Left colon (tissue), 2 donors: ENCODE measurements around the gene GOLGA6L2. TPM values are rescaled to one million over a fixed set of nuclear protein-coding genes. Genes with fewer than 3 reads are reported as not detected.

Source experiments
- ATAC-seq: fragments of 200-7000 bp; cut with Tn5 transposase; one replicate; pipeline ENCODE4 v1.9.1; 2020; ENCODE audit warnings: mild to moderate bottlenecking, moderate library complexity
- DNase-seq, 2 donors: peaks; one replicate each; pipeline ENCODE4 v3.0.0-alpha.2; 2020
- intact Hi-C, 2 donors: fragments of 100-400 bp; cut with DNase I in 1 of 2; cut with micrococcal nuclease in 1 of 2; formaldehyde crosslinking; loops; one replicate each; pipeline versions ENCODE4 v1.11.2 to v1.14.0; 2022; cut with DNase I, micrococcal nuclease
- long read RNA-seq: library from polyadenylated mRNA; unstranded; transcript quantifications from one replicate; pipeline ENCODE4 v2.0.0, GENCODE V29; 2021
- total RNA-seq, 2 donors: library from RNA; stranded (reverse); fragmentation: NEBNext Ultra II Directional; extraction: Animal tissue kit (Norgen Biotek cat#: 25700); gene quantifications; one replicate each; pipeline ENCODE4 v1.2.1, GENCODE V29; 2021
- donor health status: DM: no; HTN: no; CAD: no.
- donor health status: DM: yes; HTN: yes; CAD: no.

The GOLGA6L2 gene, protein sequence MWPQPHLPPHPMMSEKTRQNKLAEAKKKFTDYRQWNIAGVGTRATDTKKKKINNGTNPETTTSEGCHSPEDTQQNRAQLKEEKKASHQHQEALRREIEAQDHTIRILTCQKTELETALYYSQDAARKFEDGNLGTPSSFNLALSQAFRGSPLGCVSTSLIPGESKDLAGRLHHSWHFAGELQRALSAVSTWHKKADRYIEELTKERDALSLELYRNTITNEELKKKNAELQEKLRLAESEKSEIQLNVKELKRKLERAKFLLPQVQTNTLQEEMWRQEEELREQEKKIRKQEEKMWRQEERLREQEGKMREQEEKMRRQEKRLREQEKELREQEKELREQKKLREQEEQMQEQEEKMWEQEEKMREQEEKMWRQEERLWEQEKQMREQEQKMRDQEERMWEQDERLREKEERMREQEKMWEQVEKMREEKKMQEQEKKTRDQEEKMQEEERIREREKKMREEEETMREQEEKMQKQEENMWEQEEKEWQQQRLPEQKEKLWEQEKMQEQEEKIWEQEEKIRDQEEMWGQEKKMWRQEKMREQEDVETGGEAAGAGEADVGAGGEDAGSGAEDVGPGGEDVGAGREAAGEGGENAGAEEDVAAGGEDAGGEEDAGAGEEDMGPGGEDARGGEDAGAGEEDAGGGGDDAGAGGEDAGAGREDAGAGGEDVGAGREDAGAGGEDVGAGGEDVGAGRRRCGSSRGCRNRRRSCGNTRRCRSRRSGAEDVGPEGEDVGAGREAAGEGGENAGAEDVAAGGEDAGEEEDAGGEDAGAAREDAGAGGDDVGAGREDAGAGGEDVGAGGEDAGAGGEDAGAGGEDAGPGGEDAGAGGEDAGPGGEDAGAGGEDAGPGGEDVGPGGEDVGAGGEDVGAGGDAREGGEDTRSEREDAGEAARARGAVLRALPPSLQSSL
- total RNA-seq, result not detected
- long read RNA-seq, result 0 reads

DNA sequence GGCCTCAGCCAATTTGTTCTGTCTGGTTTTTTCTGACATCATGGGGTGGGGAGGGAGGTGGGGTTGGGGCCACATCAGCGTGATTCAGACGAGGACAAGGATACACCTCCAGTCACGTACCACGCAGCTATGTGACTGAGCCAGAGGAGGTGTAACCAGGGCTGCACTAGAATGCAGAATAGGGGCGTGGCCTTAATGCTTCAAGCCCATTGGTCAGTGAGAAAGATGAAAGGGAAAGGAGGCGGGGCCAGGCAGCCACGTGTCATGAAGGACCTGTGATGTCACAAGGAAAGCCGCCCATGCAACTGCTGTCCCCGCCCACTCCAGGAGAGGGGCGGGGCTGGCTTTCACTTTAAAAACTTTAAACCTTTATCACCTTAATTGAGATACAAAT lies at the start of gene GOLGA6L2:
GOLGA6L2 (minus strand) TSS at position 137 of the 394 bp plus-strand sequence; CDS start at position 75, 62 bp downstream.
- no peak for ATAC-seq
- intact Hi-C loops, result no loop called here
- DNase-seq, result no peak

DNA sequence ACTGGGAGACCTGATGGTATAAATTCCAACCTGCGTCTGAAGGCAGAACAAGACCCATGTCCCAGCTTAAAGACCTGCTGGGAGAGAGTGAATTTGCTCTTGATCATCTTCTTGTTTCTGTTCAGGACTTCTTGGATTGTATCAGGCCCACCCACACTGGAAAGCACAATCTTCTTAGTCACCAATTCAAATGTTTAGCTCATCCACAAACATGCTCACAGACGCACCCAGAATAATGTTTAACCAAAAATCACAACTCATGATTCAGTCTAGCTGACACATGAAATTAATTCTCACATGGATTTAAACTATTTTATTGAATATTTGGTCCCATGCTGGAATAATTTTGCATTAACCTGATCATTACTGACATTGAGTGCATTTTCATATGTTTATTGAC lies 37.8 kb upstream of the GOLGA6L2 start:
- intact Hi-C loops, result no loop called here
- ATAC-seq, result no peak

DNA sequence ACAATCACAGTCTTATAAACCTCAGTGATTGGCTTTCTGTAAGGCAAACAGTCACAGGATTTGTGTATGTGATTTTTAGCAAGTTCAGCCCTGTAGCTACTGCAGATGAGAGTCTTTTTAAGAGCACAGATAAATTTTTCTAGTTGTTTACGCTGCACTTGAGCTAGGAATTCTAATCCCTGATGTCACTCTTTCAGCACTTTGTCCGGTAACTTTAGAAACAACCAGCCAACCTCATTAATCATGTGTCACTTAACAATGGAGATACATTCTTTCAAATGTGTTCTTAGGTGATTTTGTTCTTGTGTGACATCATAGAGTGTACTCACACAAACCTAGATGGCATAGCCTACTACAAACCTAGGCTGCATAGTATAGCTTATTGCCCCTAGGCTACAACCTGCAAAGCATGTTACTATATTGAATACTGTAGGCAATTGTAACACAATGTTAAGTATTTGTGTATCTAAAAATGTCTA lies 36.8 kb upstream of the GOLGA6L2 start:
- no peak for ATAC-seq
- no peak for DNase-seq
- intact Hi-C loops, result no loop called here

More for the DNA sequence above, 37.8 kb upstream of the GOLGA6L2 start:
- DNase-seq, result no peak

DNA sequence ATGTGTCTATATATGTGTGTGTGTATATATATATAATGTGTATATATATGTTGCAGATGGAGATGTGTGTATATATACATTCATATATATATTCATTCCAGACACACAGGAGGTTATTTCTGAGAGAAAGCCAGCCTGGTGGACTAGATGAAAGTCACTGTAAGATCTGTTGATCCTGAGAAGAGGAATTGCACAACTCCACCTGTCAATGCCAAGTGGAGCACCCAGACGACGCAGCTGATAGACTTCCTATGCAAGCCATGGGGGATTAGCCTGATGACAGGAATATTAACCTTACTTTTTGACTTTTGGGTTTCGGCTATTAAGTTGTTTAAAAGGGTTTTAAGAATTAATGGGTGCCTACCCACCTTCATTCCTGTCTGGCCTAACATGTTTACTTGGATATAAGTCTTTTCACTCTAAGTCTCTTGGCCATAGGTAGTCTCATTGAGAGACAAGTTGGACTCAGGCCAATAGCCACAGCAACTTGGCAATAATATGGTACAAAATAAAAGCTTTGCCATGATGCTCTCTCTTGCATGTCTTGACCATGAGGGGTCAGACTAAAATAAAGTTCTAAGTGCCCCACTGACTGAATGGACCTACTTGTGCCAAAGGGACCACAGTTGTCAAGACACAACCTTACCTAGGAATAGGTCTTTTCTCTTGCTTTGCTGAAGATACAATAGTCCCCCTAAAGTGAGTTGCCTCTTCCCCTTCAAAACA lies 35.9 kb upstream of the GOLGA6L2 start:
- DNase-seq (no peak), ATAC-seq (no peak)
- intact Hi-C loops, result no loop called here

DNA sequence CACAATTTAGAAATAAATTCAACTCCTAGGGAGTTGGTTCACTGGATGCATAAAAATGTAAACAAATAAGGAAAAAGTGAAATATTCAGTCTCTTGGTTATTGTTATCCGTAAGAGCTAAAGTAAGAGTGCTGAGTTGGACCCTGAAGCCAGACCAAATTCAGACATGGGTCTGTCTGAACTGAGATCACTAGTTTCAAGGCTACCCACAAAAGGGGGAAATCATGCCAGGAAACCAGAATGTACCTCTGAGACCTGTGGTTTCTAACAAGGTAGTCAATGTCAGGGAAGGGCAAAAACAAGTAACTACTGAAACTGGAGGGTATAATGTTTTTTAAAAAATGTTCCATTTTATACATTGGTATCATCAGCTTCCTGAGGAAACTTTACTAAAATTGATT lies 35.2 kb upstream of the GOLGA6L2 start:
- intact Hi-C loops, result no loop called here
- no peak for ATAC-seq
- DNase-seq, result no peak

DNA sequence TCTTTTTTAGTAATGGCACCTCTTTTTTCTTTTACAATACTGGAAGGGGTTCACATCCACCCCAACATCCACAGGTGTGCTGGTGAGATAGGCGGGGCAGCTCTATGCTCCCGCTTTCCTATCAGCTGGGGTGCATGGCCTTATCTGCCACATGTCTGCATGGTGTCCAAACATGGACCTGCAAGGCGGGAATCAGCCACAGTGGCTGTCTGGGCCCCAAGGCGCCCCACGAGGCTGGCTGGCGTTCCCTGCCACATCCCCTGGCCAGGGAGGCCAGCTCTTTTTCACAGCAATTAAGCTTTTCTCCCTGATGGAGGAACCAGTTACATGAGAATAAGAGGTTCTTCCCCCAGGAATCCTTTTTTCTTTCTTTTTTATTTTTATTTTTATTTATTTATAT lies 30.9 kb upstream of the GOLGA6L2 start:
- intact Hi-C loops, result no loop called here
- no peak for DNase-seq

DNA sequence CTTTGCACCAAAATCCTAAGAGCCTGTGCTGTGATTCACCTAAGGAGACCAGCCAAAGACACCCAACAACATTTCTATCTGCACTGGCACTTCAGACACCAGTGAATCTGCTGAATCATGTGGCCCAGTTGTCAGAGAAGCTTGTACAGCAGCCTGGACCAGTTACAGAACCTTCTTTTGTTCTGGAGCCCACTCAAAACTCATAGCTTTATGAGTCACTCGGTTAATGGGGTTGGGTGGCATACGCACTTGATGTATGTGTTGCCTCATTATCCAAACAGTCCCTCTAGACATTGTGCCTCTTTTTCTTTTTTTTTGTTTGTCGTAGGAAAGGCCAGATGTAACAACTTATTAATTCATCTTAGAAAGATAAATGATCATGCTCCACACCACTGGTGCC lies 25.6 kb upstream of the GOLGA6L2 start:
- no peak for DNase-seq
- ATAC-seq, result no peak
- intact Hi-C loops, result no loop called here

More for the DNA sequence above, 30.9 kb upstream of the GOLGA6L2 start:
- ATAC-seq, result no peak

DNA sequence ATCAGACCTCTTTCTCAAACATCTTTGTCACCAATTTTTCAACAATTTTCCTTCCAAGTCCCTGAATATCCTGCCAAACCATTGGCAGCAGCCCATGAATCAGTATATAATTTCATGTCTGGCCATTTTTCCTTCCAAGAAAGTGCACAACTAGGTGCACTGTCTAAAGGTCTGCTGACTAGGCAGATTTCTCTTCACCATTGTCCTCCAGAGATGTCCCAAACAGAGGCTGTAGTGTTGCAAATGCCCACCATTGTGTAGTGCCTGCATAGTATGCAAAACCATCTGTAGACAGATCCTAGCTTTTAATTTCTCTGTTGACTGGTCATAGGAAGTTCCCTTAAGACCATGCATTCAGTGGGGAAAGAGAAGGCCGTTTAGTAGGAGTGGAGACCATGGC lies 25.0 kb upstream of the GOLGA6L2 start:
- intact Hi-C loops, result no loop called here
- no peak for ATAC-seq
- DNase-seq, result no peak

DNA sequence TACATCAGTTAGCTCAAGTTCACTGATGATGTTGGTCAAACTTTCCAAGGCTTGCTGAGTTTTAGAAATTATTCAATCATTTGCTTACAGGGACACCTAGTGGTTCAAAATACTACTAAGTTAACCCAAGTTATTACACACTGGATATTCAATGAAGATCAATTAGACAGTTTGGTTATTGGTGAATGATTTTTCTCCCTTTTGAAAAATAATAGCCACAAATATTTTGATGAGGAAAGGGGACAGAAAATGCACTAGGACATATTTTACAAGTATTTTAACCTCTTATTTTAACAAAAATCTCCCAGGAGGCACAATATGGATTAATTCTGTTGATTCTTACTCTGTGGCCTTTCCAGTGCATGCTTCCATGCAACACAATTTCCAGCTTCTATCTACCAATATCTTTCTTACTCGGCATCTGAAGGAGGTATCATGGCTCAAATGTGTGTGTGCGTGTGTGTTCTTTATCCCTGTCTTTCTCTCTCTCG lies 20.1 kb upstream of the GOLGA6L2 start:
- intact Hi-C loops, result no loop called here
- DNase-seq (no peak), ATAC-seq (peak; percentile 59)

DNA sequence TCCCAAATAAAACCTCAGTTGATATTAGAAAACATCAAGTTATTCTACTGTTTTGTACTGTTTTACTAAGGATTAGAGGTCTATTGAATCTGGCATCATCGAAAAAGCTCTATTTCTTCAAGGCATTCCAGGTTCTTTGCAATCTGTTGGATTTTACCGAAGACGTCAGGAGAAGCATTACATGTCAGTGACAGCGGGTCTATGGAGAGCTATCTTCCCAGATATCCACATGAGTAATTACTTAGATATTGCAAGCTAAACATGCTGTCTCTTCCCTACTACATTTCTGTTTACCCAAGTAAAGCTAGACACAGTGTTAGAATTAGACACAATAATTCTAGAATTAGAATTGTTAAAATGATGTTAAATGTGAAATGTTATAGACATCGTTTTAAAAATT lies 10.8 kb upstream of the GOLGA6L2 start:
- intact Hi-C loops, result no loop called here
- ATAC-seq (no peak), DNase-seq (no peak)

DNA sequence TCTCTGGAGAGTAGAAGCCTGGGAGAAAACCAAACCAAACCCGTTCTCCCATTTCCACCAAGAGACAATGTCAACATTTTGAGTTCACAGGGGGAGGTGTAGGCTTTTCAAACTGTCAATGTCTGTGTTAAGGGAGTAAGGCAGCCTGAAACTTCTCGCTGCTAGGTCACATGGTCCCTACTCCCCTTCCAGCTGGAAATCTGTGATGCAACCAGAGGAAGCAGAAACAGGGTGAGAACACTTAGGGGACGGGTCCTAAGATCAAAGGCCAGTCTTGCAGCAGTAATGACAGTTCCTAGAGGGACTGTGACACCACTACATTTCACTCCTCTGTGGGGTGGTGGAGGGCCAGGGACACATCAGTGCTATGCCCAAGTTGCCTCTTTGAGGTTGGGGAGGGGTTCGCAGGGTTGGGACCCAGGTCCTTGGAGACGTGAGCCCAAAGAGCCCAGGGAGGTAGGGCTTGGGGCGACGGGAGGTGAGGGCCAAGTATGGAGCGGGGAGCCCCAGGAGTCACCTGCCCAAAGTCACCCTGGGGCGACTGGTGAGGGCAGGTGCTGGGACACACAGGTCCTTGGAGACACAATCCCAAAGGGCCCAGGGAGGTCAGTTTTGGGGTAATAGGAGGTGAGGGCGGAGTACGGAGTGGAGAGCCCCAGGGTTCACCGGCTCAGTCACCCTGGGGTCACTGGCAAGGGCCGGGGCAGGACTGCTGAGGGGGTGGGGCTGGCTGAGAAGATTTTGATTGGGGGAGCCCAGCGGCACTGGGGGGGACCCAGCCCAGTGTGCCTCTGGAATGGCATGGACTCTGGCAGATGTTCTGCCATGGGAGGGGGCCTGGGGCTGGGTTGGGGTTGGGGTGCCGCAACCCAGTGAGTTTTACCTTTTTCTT lies 582 bp downstream of the GOLGA6L2 start:
- no peak for DNase-seq
- intact Hi-C loops, result no loop called here
- no peak for ATAC-seq

DNA sequence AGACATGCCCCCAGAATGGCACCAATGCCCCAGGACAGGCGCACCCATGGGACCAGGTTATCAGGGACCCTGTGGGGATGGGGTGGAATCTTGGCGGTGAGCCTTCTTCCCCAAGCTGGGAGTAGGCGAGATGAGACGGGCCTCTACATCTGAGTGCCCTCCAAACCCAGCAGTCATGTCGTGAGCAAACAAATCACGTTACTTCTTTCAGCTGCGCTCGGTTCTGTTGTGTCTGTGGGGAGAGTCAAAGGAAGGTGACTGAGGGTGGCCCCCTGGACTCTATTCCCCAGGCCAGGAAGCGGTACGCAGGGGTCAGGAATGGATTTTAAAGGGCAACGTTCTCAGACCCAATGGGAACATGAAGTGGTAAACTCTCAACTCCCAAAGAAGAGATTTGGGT lies 2.8 kb downstream of the GOLGA6L2 start:
- intact Hi-C loops, result no loop called here
- no peak for DNase-seq
- ATAC-seq, result no peak

DNA sequence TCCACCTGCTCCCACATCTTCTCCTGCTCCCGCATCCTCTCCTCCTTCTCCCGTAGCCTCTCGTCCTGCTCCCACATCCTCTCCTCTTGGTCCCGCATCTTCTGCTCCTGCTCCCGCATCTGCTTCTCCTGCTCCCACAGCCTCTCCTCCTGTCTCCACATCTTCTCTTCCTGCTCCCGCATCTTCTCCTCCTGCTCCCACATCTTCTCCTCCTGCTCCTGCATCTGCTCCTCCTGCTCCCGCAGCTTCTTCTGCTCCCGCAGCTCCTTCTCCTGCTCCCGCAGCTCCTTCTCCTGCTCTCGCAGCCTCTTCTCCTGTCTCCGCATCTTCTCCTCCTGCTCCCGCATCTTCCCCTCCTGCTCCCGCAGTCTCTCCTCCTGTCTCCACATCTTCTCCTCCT lies 5.8 kb downstream of the GOLGA6L2 start:
- ATAC-seq, result no peak
- intact Hi-C loops, result no loop called here
- DNase-seq, result no peak

DNA sequence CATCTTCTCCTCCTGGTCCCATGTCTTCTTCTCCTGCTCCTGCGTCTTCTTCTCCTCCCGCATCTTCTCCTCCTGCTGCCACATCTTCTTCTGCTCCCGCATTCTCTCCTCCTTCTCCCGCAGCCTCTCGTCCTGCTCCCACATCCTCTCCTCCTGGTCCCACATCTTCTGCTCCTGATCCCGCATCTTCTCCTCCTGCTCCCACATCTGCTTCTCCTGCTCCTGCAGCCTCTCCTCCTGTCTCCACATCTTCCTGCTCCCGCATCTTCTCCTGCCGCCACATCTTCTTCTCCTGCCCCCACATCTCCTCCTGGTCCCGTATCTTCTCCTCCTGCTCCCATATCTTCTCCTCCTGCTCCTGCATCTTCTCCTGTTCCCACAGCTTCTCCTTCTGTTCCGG lies 6.4 kb downstream of the GOLGA6L2 start:
- ATAC-seq, result no peak
- intact Hi-C loops, result no loop called here
- DNase-seq, result no peak

DNA sequence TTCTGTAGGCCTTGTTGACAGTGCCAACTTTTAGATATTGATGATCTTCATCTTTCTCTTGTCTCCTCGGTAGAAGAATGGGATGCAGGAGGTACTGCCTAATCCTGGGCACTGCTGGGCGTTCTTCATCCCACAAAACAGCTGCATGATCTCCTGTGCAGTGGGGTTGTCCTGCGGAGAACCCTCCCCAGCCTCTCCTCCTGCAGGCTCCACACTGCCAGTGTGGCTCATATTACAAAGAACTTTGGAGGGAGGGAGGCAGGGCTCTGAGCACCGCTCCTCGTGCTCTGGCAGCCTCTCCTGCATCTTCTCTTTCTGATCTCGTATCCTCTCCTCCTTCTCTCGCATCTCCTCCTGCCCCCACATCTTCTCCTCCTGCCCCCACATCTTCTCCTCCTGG lies 7.5 kb downstream of the GOLGA6L2 start:
- no peak for ATAC-seq
- intact Hi-C loops, result no loop called here

DNA sequence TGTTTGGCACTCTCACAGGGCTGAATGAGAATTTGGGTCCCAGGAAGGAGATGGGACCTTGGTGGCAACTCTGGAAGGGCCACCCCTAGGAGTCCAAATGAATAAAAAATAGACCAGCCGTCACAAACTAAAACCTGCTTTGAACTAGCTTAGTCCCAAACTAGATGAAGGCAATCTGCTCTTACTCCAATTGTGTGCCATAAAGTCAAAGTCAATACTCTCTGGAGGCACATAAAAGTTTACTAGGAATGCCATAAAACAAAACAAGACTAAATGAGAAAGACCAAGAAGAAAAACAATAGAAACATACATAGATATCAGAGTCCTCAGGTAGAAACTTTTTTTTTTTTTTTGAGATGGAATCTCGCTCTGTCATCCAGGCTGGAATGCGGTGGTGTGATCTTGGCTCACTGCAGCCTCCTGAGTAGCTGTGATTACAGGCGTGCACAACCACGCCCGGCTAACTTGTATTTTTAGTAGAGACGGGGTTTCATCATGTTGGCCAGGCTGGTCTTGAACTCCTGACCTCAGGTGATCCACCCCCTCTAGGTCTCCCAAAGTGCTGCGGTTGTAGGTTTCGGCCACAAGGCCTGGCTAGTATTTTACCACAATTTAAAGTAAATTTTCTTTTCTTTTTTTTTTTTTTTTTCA lies 8.1 kb downstream of the GOLGA6L2 start:
- DNase-seq (peak; percentile 38 to 51), ATAC-seq (peak; percentile 91)
- intact Hi-C loops, result no loop called here

More for the DNA sequence above, 7.5 kb downstream of the GOLGA6L2 start:
- DNase-seq, result no peak

DNA sequence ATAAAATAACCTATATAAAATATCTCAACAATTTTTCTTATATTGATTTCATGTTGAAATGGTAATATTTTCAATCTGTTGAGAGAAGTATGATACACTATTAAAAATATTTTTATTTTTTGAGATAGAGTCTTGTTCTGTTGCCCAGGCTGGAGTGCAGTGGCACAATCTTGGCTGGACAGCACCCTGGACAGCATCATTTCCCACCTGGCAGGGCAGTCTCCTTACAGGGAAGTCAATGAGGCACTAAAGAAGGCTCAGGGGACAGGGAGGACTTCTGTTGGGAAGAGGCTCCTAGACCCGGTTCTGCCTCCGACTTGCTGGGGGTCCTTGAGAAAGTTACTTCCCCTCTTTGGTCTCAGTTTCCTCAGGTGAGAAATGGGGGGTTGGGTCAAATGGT lies 9.4 kb downstream of the GOLGA6L2 start:
- DNase-seq (no peak), ATAC-seq (peak; percentile 48)
- intact Hi-C loops, result no loop called here

DNA sequence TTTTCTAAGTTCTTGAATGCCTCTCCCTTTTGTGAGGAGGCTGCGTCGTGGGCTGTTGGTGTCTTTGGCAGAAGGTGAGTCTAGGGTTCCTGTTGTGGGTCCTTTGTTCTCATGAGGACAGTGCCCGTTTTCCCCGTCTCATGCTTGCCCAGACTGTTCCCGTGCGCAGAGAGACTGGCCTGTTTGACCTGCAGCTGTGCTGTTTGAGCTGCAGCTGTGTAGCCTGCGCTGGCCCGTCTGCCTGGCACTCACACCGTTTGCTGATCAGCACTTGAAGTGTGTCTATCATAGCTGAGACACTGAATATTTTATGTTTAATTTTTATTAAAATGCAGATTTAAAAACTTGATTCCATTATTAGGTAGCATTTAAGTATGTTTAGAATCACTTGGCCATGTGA lies 9.9 kb downstream of the GOLGA6L2 start:
- DNase-seq (no peak), ATAC-seq (no peak)
- intact Hi-C loops, result no loop called here
